Natural killer cell treated with Interleukin-12 subunit alpha and Interleukin-12 subunit beta and Interleukin-15 and Interleukin-18, amount 100 ng/mL, for 72 hours (primary cell): ENCODE measurements around the gene CDHR3. TPM values are rescaled to one million over a fixed set of nuclear protein-coding genes. Genes with fewer than 3 reads are reported as not detected.

ENCODE experiments used
- ATAC-seq, 2 donors: fragments of 150-1000 bp; cut with Tn5 transposase in 1 of 2; sonication (Bioruptor Pico), chemical (Tn5 transposase) in 1 of 2; 2 replicates each; pipeline ENCODE4 v1.10.0; 2021
- DNase-seq: peaks from one replicate; pipeline ENCODE4 v3.0.0; 2022; ENCODE audit warnings: low spot score
- H3K27ac Mint-ChIP-seq, 2 donors: 1 replicate in 1 of 2; 2 replicates in 1 of 2; pipeline ENCODE4 v1.8.0; 2022; ENCODE audit warnings: mixed read lengths in 2 of 2, mild to moderate bottlenecking in 1 of 2, moderate library complexity in 1 of 2
- H3K27me3 Mint-ChIP-seq, 2 donors: 1 replicate in 1 of 2; 2 replicates in 1 of 2; pipeline ENCODE4 v1.8.0; 2022; ENCODE audit warnings: mixed read lengths in 2 of 2
- H3K36me3 Mint-ChIP-seq: one replicate; pipeline ENCODE4 v1.8.0; 2022; ENCODE audit warnings: mixed read lengths
- H3K4me1 Mint-ChIP-seq, 2 donors: 1 replicate in 1 of 2; 2 replicates in 1 of 2; pipeline ENCODE4 v1.8.0; 2022; ENCODE audit warnings: low read depth in 2 of 2, mixed read lengths in 2 of 2, mild to moderate bottlenecking in 1 of 2
- H3K4me3 Mint-ChIP-seq: one replicate; pipeline ENCODE4 v1.8.0; 2022; ENCODE audit warnings: mixed read lengths
- H3K9me3 Mint-ChIP-seq: 2 replicates; pipeline ENCODE4 v1.8.0; 2022; ENCODE audit warnings: mixed read lengths
- total RNA-seq, 2 donors: library from RNA; stranded (reverse); gene quantifications; one replicate each; pipeline ENCODE4 v1.2.3, GENCODE V29; 2022

CDHR3 gene
- total RNA-seq, 2 donors from 2014 or later: not detected

DNA sequence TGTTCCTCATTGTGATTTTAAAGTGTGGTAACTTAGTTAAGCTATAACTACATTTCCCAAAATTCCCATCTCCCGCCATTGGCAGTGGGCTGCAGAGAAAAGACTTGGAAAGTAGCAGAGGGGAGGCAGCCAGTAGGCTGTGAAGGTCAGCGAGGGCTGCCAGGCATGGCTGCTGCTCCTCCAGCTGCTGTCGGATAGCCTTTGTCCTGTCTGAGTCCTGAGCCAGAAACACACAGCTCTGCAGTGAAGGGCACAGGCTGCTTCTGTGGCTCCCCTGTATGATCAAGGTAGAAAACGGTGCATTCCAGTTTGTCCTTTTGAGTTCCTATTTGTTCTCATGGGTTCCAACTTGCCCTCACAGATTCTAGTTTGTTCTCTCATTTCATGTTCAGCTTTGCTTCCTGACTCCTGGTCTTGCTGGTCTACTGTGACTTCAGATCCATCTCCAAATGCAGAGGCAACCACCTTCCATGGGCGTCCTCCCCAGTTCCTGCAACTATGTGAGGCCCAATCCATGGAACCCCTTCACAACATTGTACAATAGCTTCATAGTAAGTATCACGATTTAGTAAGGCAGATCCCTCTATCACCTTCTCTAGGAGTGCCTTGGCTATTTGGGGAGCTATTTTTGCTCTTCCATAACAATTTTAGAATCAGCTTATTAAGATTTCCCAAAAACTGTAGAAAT is 117.4 kb downstream of the CDHR3 start:
- Mint-ChIP-seq H3K9me3 (no peaks in the 10 kb centered on the region), H3K4me3 (no peak overlapping the region), H3K27me3 (peaks cover 16 to 29% of the 10 kb centered on the region in 2 donors), H3K4me1 (peaks cover 0 to 3% of the 10 kb centered on the region in 2 donors), H3K36me3 (no peaks in the 10 kb centered on the region), H3K27ac (no peak overlapping the region)
- ATAC-seq (no peak), DNase-seq (no peak)

DNA sequence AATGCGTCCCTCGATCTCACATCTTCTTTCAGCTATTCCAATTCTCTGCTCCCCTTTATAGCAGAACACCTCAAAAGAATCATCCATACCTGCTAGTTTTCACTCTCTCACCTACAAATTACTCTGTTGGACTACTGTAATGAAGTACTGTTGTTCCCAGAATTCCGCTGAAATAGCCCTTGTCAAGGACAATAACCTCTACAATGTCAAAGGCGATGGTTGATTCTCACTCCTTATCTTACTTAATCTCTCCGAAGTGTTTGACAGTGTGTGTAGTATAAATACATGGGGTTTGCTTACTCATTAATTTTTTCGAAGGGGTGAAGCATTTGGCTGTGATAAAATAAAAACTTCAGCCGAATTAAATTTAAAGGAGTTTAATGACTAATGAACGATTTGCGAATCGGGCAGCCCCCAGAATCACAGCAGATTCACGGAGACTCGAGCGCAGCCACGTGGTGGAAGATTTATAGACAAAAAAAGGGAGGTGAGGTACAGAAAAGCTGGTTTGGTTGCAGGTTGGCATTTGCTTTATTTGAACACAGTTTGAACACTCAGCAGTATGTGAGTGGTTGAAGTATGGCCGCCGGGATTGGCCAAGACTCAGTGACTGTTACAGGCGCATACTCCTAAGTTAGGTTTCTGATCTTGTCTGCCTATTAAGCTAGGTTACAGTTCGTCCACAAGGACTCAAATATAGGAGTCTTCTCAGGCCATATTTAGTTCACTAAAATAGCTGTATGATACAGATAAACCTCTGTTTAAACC is 119.2 kb downstream of the CDHR3 start:
- H3K27ac Mint-ChIP-seq: no peak overlapping the region

More for the DNA sequence above, 119.2 kb downstream of the CDHR3 start:
- H3K4me3 Mint-ChIP-seq: no peak overlapping the region
- no peaks in the 10 kb centered on the region for H3K36me3 Mint-ChIP-seq
- peaks cover 0 to 3% of the 10 kb centered on the region in 2 donors for H3K4me1 Mint-ChIP-seq
- peaks cover 13 to 24% of the 10 kb centered on the region in 2 donors for H3K27me3 Mint-ChIP-seq
- no peaks in the 10 kb centered on the region for H3K9me3 Mint-ChIP-seq
- no peak for ATAC-seq
- DNase-seq: no peak

Other genes with a start within 250 kb of the CDHR3 start
- gene ATXN7L1, start 86.7 kb upstream of the CDHR3 start, total RNA-seq: 1 to 10 TPM; 3.6 to 5.4 TPM
- 10 to 100 TPM; 11.7 to 19.8 TPM for gene SYPL1, start 149.0 kb downstream of the CDHR3 start, total RNA-seq